ENCODE results near the gene CFAP97D2.

The CFAP97D2 gene

GRCh38 chr13:114134111-114134943 lies 44.7 kb upstream of the CFAP97D2 start:
- Histone ChIP-seq H3K4me3 (ENCODE audit: insufficient read length, low read depth) (no peak overlapping the region), H3K4me1 (ENCODE audit: insufficient read depth, insufficient read length) (peaks cover 10% of the 10 kb centered on the region), H3K9ac (ENCODE audit: insufficient read length, low read depth) (peak overlapping the region; percentile 32), H3K9me3 (ENCODE audit: insufficient read depth, low read length) (no peaks in the 10 kb centered on the region), H3K36me3 (ENCODE audit: insufficient read depth, insufficient read length, low read length) (no peaks in the 10 kb centered on the region), H3K27me3 (ENCODE audit: insufficient read depth, insufficient read length) (peaks cover 25% of the 10 kb centered on the region)
- TF ChIP-seq SUZ12 (IDR thresholded peaks at IDR 0.05; ENCODE audit: extremely low read depth, insufficient read depth, insufficient read length) (no peak), YY1 (IDR thresholded peaks at IDR 0.05; ENCODE audit: insufficient read depth, insufficient read length) (no peak), ZNF274 (IDR thresholded peaks at IDR 0.05; ENCODE audit: low read depth, low read length) (no peak)
- DNase-seq (ENCODE audit: low read depth, low spot score): no peak

- Histone ChIP-seq H3K4me3 (ENCODE audit: insufficient read length, low read depth) (no peak overlapping the region), H3K9me3 (ENCODE audit: insufficient read depth, low read length) (no peaks in the 10 kb centered on the region), H3K4me1 (ENCODE audit: insufficient read depth, insufficient read length) (peaks cover 9% of the 10 kb centered on the region), H3K9ac (ENCODE audit: insufficient read length, low read depth) (peak overlapping the region; percentile 32), H3K36me3 (ENCODE audit: insufficient read depth, insufficient read length, low read length) (no peaks in the 10 kb centered on the region), H3K27me3 (ENCODE audit: insufficient read depth, insufficient read length) (peaks cover 19% of the 10 kb centered on the region)
- no peak for DNase-seq (ENCODE audit: low read depth, low spot score)
- TF ChIP-seq YY1 (IDR thresholded peaks at IDR 0.05; ENCODE audit: insufficient read depth, insufficient read length): no peak
- no peak for TF ChIP-seq SUZ12 (IDR thresholded peaks at IDR 0.05; ENCODE audit: extremely low read depth, insufficient read depth, insufficient read length)
- TF ChIP-seq ZNF274 (IDR thresholded peaks at IDR 0.05; ENCODE audit: low read depth, low read length): no peak
These were observed 44.0 kb upstream of the CFAP97D2 start for GRCh38 chr13:114134944-114135610.

- Histone ChIP-seq H3K36me3 (ENCODE audit: insufficient read depth, insufficient read length, low read length) (no peaks in the 10 kb centered on the region), H3K4me1 (ENCODE audit: insufficient read depth, insufficient read length) (peaks cover 6% of the 10 kb centered on the region), H3K4me3 (ENCODE audit: insufficient read length, low read depth) (no peak overlapping the region), H3K9me3 (ENCODE audit: insufficient read depth, low read length) (no peaks in the 10 kb centered on the region), H3K27me3 (ENCODE audit: insufficient read depth, insufficient read length) (peaks cover 12% of the 10 kb centered on the region), H3K9ac (ENCODE audit: insufficient read length, low read depth) (no peak overlapping the region)
- TF ChIP-seq SUZ12 (IDR thresholded peaks at IDR 0.05; ENCODE audit: extremely low read depth, insufficient read depth, insufficient read length) (no peak), ZNF274 (IDR thresholded peaks at IDR 0.05; ENCODE audit: low read depth, low read length) (no peak), YY1 (IDR thresholded peaks at IDR 0.05; ENCODE audit: insufficient read depth, insufficient read length) (no peak)
- DNase-seq (ENCODE audit: low read depth, low spot score): no peak
These were observed 43.3 kb upstream of the CFAP97D2 start for GRCh38 chr13:114135731-114136171.

- TF ChIP-seq YY1 (IDR thresholded peaks at IDR 0.05; ENCODE audit: insufficient read depth, insufficient read length): no peak
- TF ChIP-seq ZNF274 (IDR thresholded peaks at IDR 0.05; ENCODE audit: low read depth, low read length): no peak
- no peak for TF ChIP-seq SUZ12 (IDR thresholded peaks at IDR 0.05; ENCODE audit: extremely low read depth, insufficient read depth, insufficient read length)
These were observed 42.5 kb upstream of the CFAP97D2 start for GRCh38 chr13:114136576-114136975.

GRCh38 chr13:114140131-114140905 lies 38.7 kb upstream of the CFAP97D2 start:
- peaks cover 13% of the 10 kb centered on the region for H3K4me1 ChIP-seq (ENCODE audit: insufficient read depth, insufficient read length)
- peaks cover 7% of the 10 kb centered on the region for H3K27me3 ChIP-seq (ENCODE audit: insufficient read depth, insufficient read length)
- no peak for DNase-seq (ENCODE audit: low read depth, low spot score)
- no peaks in the 10 kb centered on the region for H3K9me3 ChIP-seq (ENCODE audit: insufficient read depth, low read length)
- H3K4me3 ChIP-seq (ENCODE audit: insufficient read length, low read depth): no peak overlapping the region
- H3K9ac ChIP-seq (ENCODE audit: insufficient read length, low read depth): peak overlapping the region; percentile 13
- no peak for TF ChIP-seq SUZ12 (IDR thresholded peaks at IDR 0.05; ENCODE audit: extremely low read depth, insufficient read depth, insufficient read length)
- TF ChIP-seq ZNF274 (IDR thresholded peaks at IDR 0.05; ENCODE audit: low read depth, low read length): no peak
- no peak for TF ChIP-seq YY1 (IDR thresholded peaks at IDR 0.05; ENCODE audit: insufficient read depth, insufficient read length)
- no peaks in the 10 kb centered on the region for H3K36me3 ChIP-seq (ENCODE audit: insufficient read depth, insufficient read length, low read length)

More at GRCh38 chr13:114136576-114136975, 42.5 kb upstream of the CFAP97D2 start:
- peaks cover 4% of the 10 kb centered on the region for H3K27me3 ChIP-seq (ENCODE audit: insufficient read depth, insufficient read length)
- H3K9ac ChIP-seq (ENCODE audit: insufficient read length, low read depth): no peak overlapping the region
- no peaks in the 10 kb centered on the region for H3K36me3 ChIP-seq (ENCODE audit: insufficient read depth, insufficient read length, low read length)
- peaks cover 11% of the 10 kb centered on the region for H3K4me1 ChIP-seq (ENCODE audit: insufficient read depth, insufficient read length)
- no peaks in the 10 kb centered on the region for H3K9me3 ChIP-seq (ENCODE audit: insufficient read depth, low read length)
- DNase-seq (ENCODE audit: low read depth, low spot score): no peak
- no peak overlapping the region for H3K4me3 ChIP-seq (ENCODE audit: insufficient read length, low read depth)

- H3K9me3 ChIP-seq (ENCODE audit: insufficient read depth, low read length): no peaks in the 10 kb centered on the region
- no peaks in the 10 kb centered on the region for H3K36me3 ChIP-seq (ENCODE audit: insufficient read depth, insufficient read length, low read length)
- H3K4me3 ChIP-seq (ENCODE audit: insufficient read length, low read depth): no peak overlapping the region
- peaks cover 13% of the 10 kb centered on the region for H3K4me1 ChIP-seq (ENCODE audit: insufficient read depth, insufficient read length)
- no peak for DNase-seq (ENCODE audit: low read depth, low spot score)
- H3K9ac ChIP-seq (ENCODE audit: insufficient read length, low read depth): no peak overlapping the region
- TF ChIP-seq ZNF274 (IDR thresholded peaks at IDR 0.05; ENCODE audit: low read depth, low read length): no peak
- TF ChIP-seq YY1 (IDR thresholded peaks at IDR 0.05; ENCODE audit: insufficient read depth, insufficient read length): no peak
- TF ChIP-seq SUZ12 (IDR thresholded peaks at IDR 0.05; ENCODE audit: extremely low read depth, insufficient read depth, insufficient read length): no peak
- peaks cover 7% of the 10 kb centered on the region for H3K27me3 ChIP-seq (ENCODE audit: insufficient read depth, insufficient read length)
These were observed 38.2 kb upstream of the CFAP97D2 start for GRCh38 chr13:114140906-114141250.
